ENCODE results near the gene GSS.

DNA sequence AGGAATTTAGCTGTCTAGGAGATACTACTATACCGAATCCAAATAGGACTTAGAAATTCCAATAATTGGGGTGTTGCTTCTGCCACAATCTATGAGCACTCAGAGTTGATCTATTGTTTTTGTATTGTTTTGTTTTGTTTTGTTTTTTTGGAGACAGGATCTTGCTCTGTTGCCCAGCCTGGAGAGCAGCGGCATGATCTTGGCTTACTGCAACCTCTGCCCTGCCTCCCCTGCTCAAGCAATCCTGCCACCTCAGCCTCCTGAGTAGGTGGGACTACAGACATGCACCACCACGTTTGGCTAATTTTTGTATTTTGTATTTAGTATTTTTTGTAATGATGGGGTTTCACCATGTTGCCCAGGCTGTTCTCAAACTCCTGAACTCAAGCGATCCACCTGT, 71.8 kb downstream of the GSS start:
- TF ChIP-seq, protein P1, sequence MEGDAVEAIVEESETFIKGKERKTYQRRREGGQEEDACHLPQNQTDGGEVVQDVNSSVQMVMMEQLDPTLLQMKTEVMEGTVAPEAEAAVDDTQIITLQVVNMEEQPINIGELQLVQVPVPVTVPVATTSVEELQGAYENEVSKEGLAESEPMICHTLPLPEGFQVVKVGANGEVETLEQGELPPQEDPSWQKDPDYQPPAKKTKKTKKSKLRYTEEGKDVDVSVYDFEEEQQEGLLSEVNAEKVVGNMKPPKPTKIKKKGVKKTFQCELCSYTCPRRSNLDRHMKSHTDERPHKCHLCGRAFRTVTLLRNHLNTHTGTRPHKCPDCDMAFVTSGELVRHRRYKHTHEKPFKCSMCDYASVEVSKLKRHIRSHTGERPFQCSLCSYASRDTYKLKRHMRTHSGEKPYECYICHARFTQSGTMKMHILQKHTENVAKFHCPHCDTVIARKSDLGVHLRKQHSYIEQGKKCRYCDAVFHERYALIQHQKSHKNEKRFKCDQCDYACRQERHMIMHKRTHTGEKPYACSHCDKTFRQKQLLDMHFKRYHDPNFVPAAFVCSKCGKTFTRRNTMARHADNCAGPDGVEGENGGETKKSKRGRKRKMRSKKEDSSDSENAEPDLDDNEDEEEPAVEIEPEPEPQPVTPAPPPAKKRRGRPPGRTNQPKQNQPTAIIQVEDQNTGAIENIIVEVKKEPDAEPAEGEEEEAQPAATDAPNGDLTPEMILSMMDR (IDR thresholded peaks at IDR 0.05): no peak
- TF ChIP-seq POLR2A (IDR thresholded peaks at IDR 0.05): no peak

All from thyroid gland (tissue), 4 donors.